Activated CD8-positive, alpha-beta memory T cell treated with anti-CD3 and anti-CD28 coated beads, Interleukin-2, amount 50 U/mL, for 1 hour (primary cell): ENCODE measurements around the gene KANSL1.
"Not testable (repeated sequence)": the region's sequence is repeated elsewhere in the genome, so short reads cannot be mapped to it uniquely, and the experiment has no call there.

Experiments used
- DNase-seq: peaks from one replicate; pipeline ENCODE4 v3.0.0-alpha.2; 2020; ENCODE audit errors: extremely low read depth

The KANSL1 gene

DNA sequence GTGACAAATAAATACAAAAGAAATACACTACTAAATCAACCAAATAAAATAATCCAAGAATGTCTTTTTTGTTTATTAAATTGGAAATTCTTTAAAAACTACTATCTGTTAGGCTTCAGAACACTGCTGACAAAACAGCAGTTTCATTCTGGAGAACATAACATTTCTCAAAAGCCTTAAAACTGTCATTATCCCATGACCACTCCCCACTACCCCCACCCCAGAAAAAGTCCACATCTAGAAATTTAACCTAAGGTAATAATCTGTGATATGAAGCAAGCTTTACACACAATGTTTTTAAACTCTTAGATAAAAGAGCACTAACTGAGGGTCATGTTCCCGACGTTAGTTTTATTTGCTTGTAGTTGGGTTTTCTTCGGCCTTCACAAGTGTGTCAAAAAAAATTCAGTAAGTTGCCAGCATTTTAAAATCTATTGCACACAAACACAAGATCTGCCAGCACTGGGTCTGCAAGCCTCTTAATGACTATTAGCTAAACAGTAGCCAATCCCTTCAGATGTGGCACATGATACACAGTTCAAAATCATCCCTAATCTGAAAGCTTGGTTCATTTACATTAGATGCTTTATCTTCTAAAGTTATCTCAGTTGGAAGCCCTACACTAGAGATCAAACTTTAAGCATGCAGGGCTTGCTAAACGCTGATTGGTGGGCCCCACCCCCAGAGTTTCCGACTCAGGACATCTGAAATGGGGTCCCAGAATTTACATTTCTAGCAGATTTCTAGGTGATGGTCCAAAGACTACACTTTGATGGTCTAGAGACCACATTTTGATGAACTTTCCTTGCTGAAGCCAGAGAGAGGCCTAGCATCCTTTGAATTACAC is 75.2 kb downstream of the KANSL1 start:
- no peak for DNase-seq

DNA sequence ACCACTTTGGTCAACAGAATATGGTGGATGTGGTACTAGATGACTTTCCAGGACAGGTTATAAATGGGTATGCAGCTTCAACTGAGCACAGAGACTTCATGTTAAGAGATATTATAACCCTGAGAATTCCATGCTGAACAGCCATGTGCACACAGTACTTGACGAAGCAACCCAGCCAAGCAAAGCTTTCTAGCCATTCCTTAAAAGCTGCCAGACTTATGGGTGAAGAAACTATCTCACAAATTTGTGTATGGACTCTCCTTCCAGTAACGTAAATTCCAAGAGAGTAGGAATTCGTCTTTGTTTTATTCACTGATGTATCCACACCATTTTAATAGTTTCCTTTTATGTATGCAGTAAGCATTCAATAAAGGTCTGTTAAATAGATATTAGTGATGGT is 76.1 kb downstream of the KANSL1 start:
- DNase-seq, result no peak

DNA sequence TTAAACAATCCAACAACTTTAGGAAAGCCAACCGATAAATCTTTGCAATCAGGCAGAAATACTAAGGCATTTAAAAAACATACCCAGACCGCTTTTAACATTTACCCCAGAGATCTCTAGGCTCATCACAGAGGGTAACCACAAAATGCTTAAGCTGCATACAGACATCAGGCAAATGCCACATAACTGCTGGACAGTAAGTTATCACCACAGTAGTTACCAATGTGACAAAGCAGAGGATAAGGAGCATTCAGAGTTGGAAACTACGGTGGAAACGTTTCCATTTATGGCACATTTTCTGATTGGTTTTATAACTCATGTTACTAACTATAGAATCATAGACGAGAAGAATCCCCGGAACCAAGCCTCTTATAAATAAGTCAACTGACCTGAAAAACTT is 77.5 kb downstream of the KANSL1 start:
- no peak for DNase-seq

DNA sequence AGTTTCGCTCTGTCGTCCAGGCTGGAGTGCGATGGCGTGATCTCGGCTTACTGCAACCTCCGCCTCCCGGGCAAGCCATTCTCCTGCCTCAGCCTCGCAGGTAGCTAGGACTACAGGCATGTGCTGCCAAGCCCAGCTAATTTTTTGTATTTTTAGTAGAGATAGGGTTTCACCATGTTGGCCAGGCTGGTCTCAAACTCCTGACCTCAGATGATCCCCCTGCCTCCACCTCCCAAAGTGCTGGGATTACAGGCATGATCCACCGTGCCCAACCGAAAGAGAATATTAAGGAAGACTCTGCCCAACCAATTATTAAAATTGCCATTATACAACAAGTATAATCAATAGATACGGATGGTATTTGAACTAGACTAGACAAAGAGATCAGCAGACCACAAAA is 82.0 kb downstream of the KANSL1 start:
- DNase-seq, result not testable (repeated sequence)

DNA sequence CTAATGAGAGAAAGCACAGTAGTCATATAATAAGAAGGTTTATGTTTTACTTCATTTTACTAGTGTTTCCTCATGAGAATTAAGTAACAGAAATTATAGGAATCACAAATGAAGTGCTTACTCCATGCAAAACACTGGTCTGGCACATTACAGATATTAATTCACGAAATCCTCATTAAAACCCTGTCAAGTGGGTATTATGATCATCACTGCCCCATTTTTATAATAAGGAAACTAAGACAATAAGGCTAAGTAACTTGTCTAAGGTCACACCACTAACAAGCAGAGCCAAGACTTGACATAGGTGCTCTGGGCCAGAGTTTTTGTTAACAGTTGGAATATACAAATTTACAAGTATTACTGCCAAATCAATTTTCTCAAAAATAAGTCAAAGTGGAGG is 83.0 kb downstream of the KANSL1 start:
- no peak for DNase-seq

DNA sequence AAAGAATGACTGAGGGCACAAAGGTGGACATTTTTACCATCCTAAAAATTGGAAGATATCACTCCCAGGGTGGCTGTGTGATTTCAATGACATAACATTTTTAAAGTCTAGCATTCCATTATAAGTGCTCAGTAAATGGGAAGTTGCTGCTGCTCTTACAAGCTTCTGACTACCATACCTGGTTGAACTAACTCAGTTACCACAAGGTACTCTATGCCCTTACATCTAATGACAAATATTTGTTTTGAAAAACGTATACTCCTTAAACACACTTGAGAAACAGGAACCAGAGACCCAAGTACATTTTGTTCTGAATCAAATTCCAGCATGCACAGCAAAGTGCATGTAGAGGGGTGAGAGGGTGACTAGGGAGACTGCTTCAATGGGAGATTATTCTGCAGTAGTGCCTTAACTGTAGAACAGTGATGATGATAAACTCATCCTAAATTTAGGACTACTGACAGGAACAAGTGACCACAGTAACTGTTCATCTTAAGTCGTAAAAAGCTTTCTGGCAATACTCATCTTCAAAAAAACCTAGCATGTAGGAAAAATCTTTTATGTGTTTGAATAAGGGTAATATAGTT is 83.5 kb downstream of the KANSL1 start:
- no peak for DNase-seq

DNA sequence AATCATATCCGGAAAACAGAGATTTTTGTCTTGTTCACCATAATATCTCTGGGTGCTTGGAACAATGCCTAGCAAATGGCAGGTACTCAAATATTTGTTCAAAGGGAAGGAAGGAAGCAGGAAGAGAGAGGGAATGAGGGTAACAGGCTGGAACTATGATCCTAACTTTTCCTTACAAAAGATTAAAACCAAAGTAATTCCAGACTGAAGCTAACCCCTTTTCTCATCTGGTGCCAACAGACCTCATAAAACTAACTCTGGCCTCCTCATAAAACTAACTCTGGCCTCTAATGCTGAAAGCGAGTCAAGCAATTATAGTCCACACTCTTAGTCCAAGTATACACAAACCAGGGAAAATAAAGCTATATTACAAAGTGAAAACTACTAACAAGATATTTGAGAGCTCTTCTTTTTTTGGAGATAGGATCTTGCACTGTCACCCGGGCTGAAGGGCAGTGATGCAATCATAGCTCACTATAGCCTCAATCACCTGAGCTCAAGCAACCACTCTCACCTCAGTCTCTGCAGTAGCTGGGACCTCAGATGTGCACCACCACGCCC is 84.6 kb downstream of the KANSL1 start:
- no peak for DNase-seq

DNA sequence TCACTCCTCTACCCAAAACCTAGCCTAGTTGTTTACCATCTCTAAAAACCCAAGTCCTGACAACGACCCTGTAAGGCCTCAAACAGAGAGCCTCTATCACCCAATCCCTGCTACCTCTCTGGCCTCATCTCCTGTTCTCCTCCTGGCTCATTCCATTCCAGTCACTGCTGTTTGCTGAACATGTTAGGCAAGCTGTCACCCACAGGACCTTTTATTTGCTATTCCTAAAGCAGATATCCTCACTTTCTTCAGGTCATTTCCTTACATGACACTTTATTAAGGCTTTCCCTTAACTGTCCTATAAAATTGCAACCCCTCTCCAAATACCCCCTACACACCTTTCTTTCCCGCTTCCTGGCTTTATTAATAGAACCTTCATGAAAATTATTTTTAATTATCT is 85.1 kb downstream of the KANSL1 start:
- DNase-seq, result no peak

DNA sequence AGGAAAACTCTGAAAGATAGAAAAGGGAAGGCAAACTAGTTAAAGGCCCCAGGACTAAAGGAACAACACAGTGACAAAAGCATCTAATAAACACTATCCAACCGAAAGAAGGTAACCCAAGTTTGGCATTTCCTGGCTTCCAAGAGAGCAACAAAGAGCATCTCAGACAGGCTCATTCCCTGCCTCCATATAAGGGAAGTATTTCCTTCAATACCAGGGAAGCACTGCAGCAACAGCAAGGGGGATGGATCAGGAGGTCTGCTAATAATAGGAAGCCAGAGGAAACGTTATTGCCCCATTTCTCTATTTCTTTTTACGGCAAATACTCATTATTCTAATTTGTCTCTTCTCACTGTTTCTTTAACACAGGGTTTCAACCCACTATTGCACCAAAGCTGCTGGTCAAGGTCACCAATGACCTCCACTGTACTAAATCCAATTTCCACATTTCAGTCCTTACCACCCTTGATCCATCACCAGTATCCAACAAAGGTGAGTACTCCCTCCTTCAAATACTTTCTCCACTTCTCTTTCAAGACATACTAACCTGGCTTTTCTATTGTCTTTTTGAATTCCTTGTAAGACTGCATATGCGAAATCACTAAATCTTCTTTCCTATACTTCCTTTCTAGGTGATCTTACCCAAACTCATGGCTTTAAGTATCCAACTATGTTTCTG is 86.1 kb downstream of the KANSL1 start:
- DNase-seq, result no peak

DNA sequence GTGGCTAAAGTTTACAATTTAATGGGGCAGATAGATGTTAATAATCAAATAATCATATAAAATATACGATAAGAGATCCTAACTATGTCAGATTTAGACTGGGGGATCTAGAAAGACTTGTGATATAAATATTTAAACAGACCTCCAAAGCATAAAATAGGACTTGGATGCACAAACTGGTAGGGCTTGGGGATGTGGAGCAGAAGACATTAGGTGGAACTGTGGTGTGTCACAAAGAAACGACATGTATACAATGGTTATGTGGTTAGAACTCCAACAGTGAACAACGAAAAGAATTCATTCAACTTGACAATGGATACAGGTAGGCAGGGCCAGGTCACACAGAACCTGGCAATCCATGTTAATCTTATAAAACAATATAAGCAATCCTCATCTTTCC is 90.4 kb downstream of the KANSL1 start:
- not testable (repeated sequence) for DNase-seq

DNA sequence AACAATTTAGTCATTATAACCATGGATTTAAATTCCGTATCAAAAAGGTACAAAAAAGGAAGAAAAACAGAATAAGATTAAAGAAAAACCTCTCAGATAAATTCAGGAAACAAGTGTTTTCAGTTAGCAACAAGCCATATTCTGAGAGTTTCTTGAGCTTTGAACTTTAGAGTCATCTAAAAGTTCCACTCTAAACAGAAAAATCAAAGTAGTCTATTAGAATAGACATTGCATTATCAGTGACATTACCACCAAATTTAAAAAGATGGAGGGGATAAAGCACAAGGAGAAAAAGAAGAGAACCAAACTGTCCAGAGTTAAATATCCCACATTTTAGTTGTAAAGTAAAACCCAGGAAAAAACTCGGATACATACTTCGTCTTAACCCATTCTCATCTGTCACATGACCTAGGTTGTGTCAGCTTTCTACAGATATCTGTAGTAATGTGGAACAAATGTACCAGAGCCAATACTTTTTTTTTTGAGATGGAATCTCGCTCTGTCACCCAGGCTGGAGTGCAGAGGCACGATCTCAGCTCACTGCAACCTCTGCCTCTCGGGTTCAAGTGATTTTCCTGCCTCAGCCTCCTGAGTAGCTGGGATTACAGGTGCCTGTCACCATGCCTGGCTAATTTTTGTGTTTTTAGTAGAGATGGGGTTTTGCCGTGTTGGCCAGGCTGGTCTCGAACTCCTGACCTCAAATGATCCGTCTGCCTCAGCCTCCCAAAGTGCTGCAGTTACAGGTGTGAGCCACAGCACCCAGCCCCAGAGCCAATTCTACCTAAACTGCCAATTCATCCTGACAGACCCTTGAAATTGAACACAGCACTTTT is 91.2 kb downstream of the KANSL1 start:
- DNase-seq, result not testable (repeated sequence)

DNA sequence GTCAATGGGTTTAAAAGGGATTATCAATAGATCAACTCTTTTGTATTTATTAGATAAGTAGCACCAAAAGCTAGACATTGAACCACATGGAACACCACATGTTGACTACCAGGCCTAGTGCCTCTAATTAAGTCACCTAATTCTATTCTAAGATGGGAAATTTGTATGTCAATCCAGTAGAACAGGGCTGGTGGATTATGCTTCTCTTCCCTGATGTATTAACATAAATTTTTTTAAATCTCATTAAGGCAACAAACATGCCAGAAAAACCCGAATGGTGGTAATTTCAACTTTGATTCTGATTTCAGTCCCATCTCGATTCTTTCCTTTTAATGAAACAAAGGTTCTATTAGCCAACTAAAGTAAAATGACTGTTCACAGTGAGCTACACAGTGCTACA is 92.6 kb downstream of the KANSL1 start:
- no peak for DNase-seq

DNA sequence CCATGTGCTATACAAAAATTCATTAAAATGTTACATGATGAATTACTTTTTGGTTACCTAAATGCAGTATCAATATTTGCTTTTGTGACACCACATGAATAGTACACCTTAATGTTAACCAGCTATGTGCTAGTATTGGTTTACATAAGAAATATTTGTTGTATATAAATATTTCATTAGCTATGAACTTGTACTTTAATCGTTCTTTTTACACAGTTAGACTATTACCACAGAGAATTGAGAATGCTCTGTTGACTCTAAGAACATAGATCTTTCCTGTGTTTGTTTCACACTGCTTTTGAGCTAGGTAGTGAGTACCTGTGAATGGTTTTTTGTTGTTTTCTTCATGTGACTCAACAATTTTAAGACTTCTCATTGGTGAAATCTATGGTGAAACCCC is 93.4 kb downstream of the KANSL1 start:
- no peak for DNase-seq

DNA sequence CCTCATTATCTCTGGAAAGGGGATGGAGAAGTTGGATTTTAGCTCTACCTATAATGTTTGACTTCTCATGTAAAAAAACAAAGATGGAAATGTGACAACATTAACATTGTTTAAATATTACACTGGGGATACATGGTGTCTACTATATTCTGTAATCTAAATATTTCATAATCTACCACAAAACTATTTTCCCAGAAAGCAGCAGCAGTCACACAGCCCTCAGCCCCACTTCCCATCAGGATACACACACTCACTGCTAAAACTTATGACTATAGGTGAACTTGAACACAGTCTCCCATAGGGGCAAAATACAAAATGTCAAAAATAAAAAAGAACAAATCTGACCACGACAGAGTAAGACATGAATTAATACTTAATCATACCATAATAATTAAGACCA is 95.7 kb downstream of the KANSL1 start:
- DNase-seq, result no peak

DNA sequence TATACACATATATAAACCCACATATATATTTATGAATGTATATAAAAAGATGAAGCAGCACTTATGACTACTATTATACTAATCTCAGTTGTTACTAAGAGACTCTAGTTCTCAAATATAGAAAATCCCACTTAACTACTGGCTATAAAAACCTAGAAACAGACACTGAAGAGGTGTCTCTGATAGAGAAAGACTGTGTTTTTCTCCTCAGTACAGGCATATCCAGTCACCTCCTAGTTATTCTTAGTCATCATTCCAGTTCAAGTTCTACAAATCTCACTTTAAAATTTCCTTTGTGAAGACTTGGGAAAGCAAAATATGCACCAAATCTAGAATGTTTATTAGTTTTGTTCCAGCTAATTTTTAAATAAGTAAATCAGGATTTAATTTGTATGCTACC is 100.2 kb downstream of the KANSL1 start:
- DNase-seq, result no peak

DNA sequence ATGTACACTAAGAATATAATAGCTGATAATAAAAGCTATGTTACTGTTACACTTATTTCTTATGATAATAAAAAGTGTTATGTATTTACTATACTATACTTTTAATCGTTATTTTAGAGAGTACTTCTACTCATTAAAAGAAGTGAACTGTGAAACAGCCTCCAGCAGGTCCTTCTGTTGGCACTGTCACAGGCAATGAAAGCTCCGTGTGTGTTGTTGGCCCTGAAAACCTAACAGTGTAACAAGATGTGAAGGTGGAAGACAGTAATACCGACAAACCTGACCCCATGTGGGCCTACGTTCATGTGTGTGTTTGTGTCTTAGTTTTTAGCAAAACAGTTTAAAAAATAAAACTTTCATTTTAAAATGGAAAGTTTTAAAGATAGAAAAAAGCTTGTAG is 102.4 kb downstream of the KANSL1 start:
- no peak for DNase-seq

DNA sequence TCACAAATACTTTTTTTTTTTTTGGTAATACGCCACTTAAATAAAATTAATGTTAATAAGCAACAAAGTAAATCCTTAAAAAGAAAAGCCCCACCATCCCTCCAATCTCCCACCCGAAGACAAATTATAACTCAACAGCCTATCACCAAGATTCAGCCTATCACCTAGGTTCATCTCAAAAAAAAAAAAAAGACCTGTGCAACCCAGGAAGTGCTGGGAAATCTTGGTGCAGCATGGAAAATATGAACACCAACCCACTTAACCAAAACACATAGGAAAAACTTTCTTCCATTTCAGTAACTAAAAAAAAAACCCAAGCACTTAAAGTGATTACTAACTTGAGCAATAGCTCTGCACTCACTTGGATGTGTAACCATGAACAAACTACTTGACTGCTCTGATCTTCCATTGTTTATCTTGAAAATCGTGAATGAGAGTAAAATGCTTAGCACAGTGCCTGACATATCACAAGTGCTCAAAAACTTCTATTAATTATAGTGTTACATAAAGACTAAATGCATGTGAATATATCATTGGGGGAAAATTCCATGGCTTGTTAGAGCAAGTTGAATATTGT is 103.8 kb downstream of the KANSL1 start:
- no peak for DNase-seq

DNA sequence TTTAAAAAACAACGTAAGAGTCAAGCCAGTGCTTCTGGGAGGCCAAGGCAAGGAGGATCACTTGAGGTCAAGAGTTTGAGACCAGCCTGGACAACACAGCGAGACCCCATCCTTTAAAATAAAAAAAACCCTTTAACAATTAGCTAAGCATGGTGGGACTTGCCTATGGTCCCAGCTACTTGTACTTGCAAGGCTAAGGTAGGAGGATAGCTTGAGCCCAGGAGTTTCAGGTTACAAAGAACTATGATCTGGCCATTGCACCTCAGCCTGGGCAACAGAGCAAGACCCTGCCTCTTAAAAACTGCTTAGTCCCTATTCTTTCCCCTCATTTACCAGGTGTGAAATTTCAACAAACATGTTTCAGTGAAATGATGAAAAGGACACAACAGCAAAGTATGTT is 104.6 kb downstream of the KANSL1 start:
- no peak for DNase-seq

DNA sequence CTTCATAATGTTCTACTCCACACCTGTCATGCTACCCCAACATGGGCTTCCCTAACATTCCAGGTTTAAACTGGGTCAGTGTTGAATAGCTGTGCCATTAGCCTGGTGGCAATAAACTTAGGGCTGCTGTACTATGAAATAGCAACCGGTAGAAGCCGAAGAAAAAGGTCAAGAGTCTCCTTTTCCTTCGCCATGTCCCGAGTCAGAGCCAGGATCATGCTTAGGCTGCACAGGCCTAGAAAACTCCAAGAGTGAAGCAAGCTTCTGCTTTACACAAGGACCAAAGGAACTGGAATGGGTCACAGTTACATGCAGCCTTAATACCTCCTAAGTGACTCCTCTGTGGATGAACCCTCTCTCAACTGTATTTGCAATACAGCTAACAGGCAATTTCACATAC is 105.4 kb downstream of the KANSL1 start:
- not testable (repeated sequence) for DNase-seq

DNA sequence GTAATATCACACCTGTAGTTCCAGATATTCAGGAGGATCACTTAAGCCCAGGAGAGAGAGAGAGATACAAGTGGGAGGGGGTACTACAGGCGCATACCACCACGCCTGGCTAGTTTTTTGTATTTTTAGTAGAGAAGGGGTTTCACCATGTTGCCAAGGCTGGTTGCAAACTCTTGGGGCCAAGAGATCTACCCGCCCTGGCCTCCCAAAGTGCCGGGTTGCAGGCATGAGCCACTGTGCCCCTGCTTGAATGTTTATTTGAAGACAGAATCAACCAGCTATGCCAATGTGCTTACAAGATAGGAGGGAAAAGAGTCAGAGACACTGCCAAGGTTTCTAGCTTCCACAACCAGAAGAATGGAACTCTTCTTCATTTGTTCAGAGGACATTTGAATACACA is 106.4 kb downstream of the KANSL1 start:
- DNase-seq, result no peak

DNA sequence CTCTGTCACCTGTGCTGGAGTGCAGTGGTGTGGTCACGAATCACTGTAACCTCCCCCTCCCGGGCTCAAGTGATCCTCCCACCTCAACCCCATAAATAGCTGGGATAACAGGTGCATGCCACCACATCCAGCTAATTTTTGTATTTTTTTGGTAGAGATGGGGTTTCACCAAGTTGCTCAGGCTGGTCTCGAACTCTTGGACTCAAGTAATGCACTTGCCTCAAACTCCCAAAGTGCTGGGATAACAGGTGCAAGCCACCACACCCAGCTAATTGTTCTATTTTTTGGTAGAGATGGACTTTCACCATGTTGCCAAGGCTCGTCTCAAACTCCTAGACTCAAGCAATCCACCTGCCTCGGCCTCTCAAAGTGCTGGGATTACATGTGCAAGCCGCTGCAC is 107.7 kb downstream of the KANSL1 start:
- DNase-seq, result no peak

DNA sequence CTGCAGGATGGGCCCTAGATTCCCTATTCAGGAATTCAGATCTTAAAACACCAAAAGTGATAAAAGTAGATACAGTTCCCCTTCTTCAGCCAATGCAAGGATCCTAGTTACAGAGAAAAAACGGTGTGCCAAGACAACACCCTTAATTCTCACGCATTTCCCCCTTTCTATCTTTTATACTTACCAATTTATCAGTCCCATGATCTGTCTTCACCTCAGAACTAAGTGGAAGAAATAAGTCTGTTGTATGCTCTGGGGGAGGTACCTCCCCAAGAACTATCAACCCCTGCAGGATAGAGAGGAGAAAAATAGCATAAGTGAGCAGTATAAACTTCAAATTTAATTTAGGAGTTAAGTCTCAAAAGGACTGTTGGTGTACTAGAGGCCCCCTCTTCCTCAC is 111.0 kb downstream of the KANSL1 start:
- DNase-seq, result no peak
